Tibial nerve (tissue), 4 donors: ENCODE data around the gene DPH1.

Experiments used
- EP300 ChIP-seq, 2 donors: sonication (generic); formaldehyde crosslinking; IDR thresholded peaks; one replicate each; pipeline ENCODE4 v1.6.1; 2017; ENCODE audit warnings: antibody characterized with exemption in 2 of 2, mild to moderate bottlenecking in 1 of 2
- POLR2A ChIP-seq, 2 donors: fragments of 450-650 bp; IDR thresholded peaks; one replicate each; pipeline ENCODE4 v1.6.1; 2017; ENCODE audit warnings: antibody characterized with exemption in 2 of 2, mild to moderate bottlenecking in 2 of 2, moderate library complexity in 2 of 2
- TF ChIP-seq, protein P1 (sequence below), 5 experiments: fragments of 200-600 bp in 3 of 5; fragments of 450-650 bp in 2 of 5; sonication (generic) in 3 of 5; IDR thresholded peaks; one replicate each; pipeline ENCODE4 v1.5.1; 2016 to 2019; ENCODE audit warnings: antibody characterized with exemption in 5 of 5, mild to moderate bottlenecking in 3 of 5, moderate library complexity in 2 of 5

DNA sequence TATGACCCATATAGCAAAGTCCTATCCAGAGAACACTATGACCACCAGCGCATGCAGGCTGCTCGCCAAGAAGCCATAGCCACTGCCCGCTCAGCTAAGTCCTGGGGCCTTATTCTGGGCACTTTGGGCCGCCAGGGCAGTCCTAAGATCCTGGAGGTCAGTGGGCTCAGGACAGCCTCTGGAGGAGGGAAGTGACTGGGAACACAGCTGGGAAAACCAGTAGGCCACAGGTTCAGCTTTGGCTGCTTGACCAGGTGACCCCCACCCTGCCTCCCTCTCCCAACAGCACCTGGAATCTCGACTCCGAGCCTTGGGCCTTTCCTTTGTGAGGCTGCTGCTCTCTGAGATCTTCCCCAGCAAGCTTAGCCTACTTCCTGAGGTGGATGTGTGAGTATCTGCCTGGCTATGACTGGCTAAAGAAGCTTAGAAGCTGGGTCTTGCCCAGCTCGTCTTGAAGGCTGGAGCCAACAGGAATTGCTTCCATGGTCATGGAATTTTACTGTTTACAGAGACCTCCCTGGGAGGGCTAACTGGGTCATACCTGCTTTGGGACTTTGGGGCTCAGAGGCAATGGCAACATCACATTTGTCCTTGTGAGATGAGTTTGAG, 10.4 kb downstream of the DPH1 start:
- no peak for TF ChIP-seq EP300 (IDR thresholded peaks at IDR 0.05)
- TF ChIP-seq, protein P1, sequence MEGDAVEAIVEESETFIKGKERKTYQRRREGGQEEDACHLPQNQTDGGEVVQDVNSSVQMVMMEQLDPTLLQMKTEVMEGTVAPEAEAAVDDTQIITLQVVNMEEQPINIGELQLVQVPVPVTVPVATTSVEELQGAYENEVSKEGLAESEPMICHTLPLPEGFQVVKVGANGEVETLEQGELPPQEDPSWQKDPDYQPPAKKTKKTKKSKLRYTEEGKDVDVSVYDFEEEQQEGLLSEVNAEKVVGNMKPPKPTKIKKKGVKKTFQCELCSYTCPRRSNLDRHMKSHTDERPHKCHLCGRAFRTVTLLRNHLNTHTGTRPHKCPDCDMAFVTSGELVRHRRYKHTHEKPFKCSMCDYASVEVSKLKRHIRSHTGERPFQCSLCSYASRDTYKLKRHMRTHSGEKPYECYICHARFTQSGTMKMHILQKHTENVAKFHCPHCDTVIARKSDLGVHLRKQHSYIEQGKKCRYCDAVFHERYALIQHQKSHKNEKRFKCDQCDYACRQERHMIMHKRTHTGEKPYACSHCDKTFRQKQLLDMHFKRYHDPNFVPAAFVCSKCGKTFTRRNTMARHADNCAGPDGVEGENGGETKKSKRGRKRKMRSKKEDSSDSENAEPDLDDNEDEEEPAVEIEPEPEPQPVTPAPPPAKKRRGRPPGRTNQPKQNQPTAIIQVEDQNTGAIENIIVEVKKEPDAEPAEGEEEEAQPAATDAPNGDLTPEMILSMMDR (IDR thresholded peaks at IDR 0.05) = no peak
- TF ChIP-seq POLR2A (IDR thresholded peaks at IDR 0.05) = no peak
